ENCODE measurements around the gene AQP6. TPM values are rescaled to one million over a fixed set of nuclear protein-coding genes. Genes with fewer than 3 reads are reported as not detected.
A peak's percentile ranks its signal among the peaks of the same experiment; 100 is the strongest.

AQP6 gene
- total and polyA plus RNA-seq, 3 experiments from 2014 or later, result not detected

- Mint-ChIP-seq H3K4me1 (peaks cover 4 to 12% (median 4%) of the 10 kb centered on the region in 3 donors), H3K27ac (peak overlapping the region in 1 of 8 donors; percentile 14), H3K4me3 (no peak overlapping the region), H3K9me3 (no peaks in the 10 kb centered on the region), H3K36me3 (peaks cover 0 to 27% (median 13%) of the 10 kb centered on the region in 3 donors), H3K27me3 (no peaks in the 10 kb centered on the region)
- Histone ChIP-seq H3K36me3 (ENCODE audit: insufficient read depth, low read length) (no peaks in the 10 kb centered on the region), H3K27ac (ENCODE audit: low read depth, low read length) (no peak overlapping the region), H3K4me3 (ENCODE audit: low read length) (no peak overlapping the region), H3K4me1 (ENCODE audit: insufficient read depth, low read length) (no peaks in the 10 kb centered on the region), H3K27me3 (ENCODE audit: insufficient read depth, low read length, poor library complexity, severe bottlenecking) (no peaks in the 10 kb centered on the region), H3K9me3 (ENCODE audit: low read length) (no peaks in the 10 kb centered on the region)
- DNase-seq, result no peak
- ChIA-PET CTCF (interaction anchor here (0.8 to 2.4 kb wide), 3 partner anchors 33 to 40 kb away, joined by 4 to 10 read pairs (median 4); no protein-coding TSS in a partner anchor), POLR2A (no interaction called here)
Measured at GRCh38 chr12:50006754-50007442, 34.2 kb downstream of the AQP6 start.

GRCh38 chr12:50013361-50014147, 40.8 kb downstream of the AQP6 start:
- no peaks in the 10 kb centered on the region for H3K27me3 Mint-ChIP-seq
- no peaks in the 10 kb centered on the region for H3K27me3 ChIP-seq (ENCODE audit: insufficient read depth, low read length, poor library complexity, severe bottlenecking)
- H3K27ac Mint-ChIP-seq, result peak overlapping the region in 4 of 8 donors; percentile 14 to 86 (median 58)
- peaks cover 9 to 25% (median 11%) of the 10 kb centered on the region in 3 donors for H3K4me1 Mint-ChIP-seq
- ChIA-PET CTCF (interaction anchor here (1.0 to 2.1 kb wide), 3 partner anchors 23 to 47 kb away, joined by 3 to 7 read pairs (median 4); no protein-coding TSS in a partner anchor), POLR2A (interaction anchor here (0.8 to 1.0 kb wide), 2 partner anchors 11 to 98 kb away, joined by 3 to 4 read pairs; partner anchors contain the start of gene COX14)
- no peak overlapping the region for H3K4me3 ChIP-seq (ENCODE audit: low read length)
- H3K4me1 ChIP-seq (ENCODE audit: insufficient read depth, low read length), result no peaks in the 10 kb centered on the region
- no peaks in the 10 kb centered on the region for H3K9me3 ChIP-seq (ENCODE audit: low read length)
- H3K4me3 Mint-ChIP-seq, result no peak overlapping the region
- H3K9me3 Mint-ChIP-seq, result no peaks in the 10 kb centered on the region
- DNase-seq, result no peak
- no peak overlapping the region for H3K27ac ChIP-seq (ENCODE audit: low read depth, low read length)
- H3K36me3 ChIP-seq (ENCODE audit: insufficient read depth, low read length), result no peaks in the 10 kb centered on the region
- peaks cover 0 to 19% (median 7%) of the 10 kb centered on the region in 3 donors for H3K36me3 Mint-ChIP-seq

- Histone ChIP-seq H3K4me1 (ENCODE audit: insufficient read depth, low read length) (no peaks in the 10 kb centered on the region), H3K4me3 (ENCODE audit: low read length) (no peak overlapping the region), H3K9me3 (ENCODE audit: low read length) (no peaks in the 10 kb centered on the region), H3K36me3 (ENCODE audit: insufficient read depth, low read length) (no peaks in the 10 kb centered on the region), H3K27ac (ENCODE audit: low read depth, low read length) (no peak overlapping the region), H3K27me3 (ENCODE audit: insufficient read depth, low read length, poor library complexity, severe bottlenecking) (no peaks in the 10 kb centered on the region)
- Mint-ChIP-seq H3K27me3 (no peaks in the 10 kb centered on the region), H3K4me3 (no peak overlapping the region), H3K36me3 (peaks cover 0 to 19% (median 7%) of the 10 kb centered on the region in 3 donors), H3K4me1 (peaks cover 9 to 31% (median 11%) of the 10 kb centered on the region in 3 donors), H3K27ac (peak overlapping the region in 4 of 8 donors; percentile 15 to 52 (median 26)), H3K9me3 (no peaks in the 10 kb centered on the region)
- ChIA-PET POLR2A (interaction anchor here (1.0 kb wide), 1 partner anchor 98 kb away, joined by 3 read pairs; the partner anchor contains the start of gene COX14), CTCF (interaction anchor here (1.0 to 2.1 kb wide), 2 partner anchors 25 to 48 kb away, joined by 4 to 7 read pairs; no protein-coding TSS in a partner anchor)
- no peak for DNase-seq
Measured at GRCh38 chr12:50014342-50014741, 41.6 kb downstream of the AQP6 start.

GRCh38 chr12:50016501-50017475, 44.0 kb downstream of the AQP6 start:
- Histone ChIP-seq H3K36me3 (ENCODE audit: insufficient read depth, low read length) (no peaks in the 10 kb centered on the region), H3K4me1 (ENCODE audit: insufficient read depth, low read length) (no peaks in the 10 kb centered on the region), H3K27ac (ENCODE audit: low read depth, low read length) (no peak overlapping the region), H3K4me3 (ENCODE audit: low read length) (no peak overlapping the region), H3K9me3 (ENCODE audit: low read length) (no peaks in the 10 kb centered on the region), H3K27me3 (ENCODE audit: insufficient read depth, low read length, poor library complexity, severe bottlenecking) (no peaks in the 10 kb centered on the region)
- no peaks in the 10 kb centered on the region for H3K27me3 Mint-ChIP-seq
- H3K4me3 Mint-ChIP-seq, result no peak overlapping the region
- H3K4me1 Mint-ChIP-seq, result peaks cover 9 to 36% (median 11%) of the 10 kb centered on the region in 3 donors
- ChIA-PET CTCF (interaction anchor here (1.1 to 1.3 kb wide), 2 partner anchors 38 to 49 kb away, joined by 3 to 4 read pairs; no protein-coding TSS in a partner anchor), POLR2A (no interaction called here)
- no peak for DNase-seq
- H3K36me3 Mint-ChIP-seq, result peaks cover 0 to 17% (median 3%) of the 10 kb centered on the region in 3 donors
- H3K27ac Mint-ChIP-seq, result no peak overlapping the region
- H3K9me3 Mint-ChIP-seq, result no peaks in the 10 kb centered on the region

- H3K36me3 ChIP-seq (ENCODE audit: insufficient read depth, low read length), result no peaks in the 10 kb centered on the region
Measured at GRCh38 chr12:50017641-50018040, 44.9 kb downstream of the AQP6 start.

GRCh38 chr12:50018154-50018553, 45.4 kb downstream of the AQP6 start:
- Histone ChIP-seq H3K27me3 (ENCODE audit: insufficient read depth, low read length, poor library complexity, severe bottlenecking) (no peaks in the 10 kb centered on the region), H3K36me3 (ENCODE audit: insufficient read depth, low read length) (no peaks in the 10 kb centered on the region), H3K9me3 (ENCODE audit: low read length) (no peaks in the 10 kb centered on the region), H3K4me1 (ENCODE audit: insufficient read depth, low read length) (no peaks in the 10 kb centered on the region), H3K27ac (ENCODE audit: low read depth, low read length) (no peak overlapping the region), H3K4me3 (ENCODE audit: low read length) (no peak overlapping the region)
- Mint-ChIP-seq H3K4me1 (peaks cover 9 to 44% (median 11%) of the 10 kb centered on the region in 3 donors), H3K4me3 (no peak overlapping the region), H3K27ac (peak overlapping the region in 1 of 8 donors; percentile 72), H3K36me3 (peaks cover 0 to 17% (median 3%) of the 10 kb centered on the region in 3 donors), H3K9me3 (no peaks in the 10 kb centered on the region), H3K27me3 (no peaks in the 10 kb centered on the region)
- CTCF ChIA-PET, result interaction anchor here (0.7 kb wide), 1 partner anchor 38 kb away, joined by 3 read pairs; no protein-coding TSS in a partner anchor
- POLR2A ChIA-PET, result no interaction called here
- no peak for DNase-seq

More at GRCh38 chr12:50017641-50018040, 44.9 kb downstream of the AQP6 start:
- ChIA-PET CTCF (interaction anchor here (0.7 to 1.3 kb wide), 2 partner anchors 39 to 50 kb away, joined by 3 to 4 read pairs; no protein-coding TSS in a partner anchor), POLR2A (no interaction called here)
- Mint-ChIP-seq H3K36me3 (peaks cover 0 to 17% (median 3%) of the 10 kb centered on the region in 3 donors), H3K27ac (no peak overlapping the region), H3K4me3 (no peak overlapping the region), H3K9me3 (no peaks in the 10 kb centered on the region), H3K27me3 (no peaks in the 10 kb centered on the region), H3K4me1 (peaks cover 9 to 40% (median 11%) of the 10 kb centered on the region in 3 donors)
- Histone ChIP-seq H3K27me3 (ENCODE audit: insufficient read depth, low read length, poor library complexity, severe bottlenecking) (no peaks in the 10 kb centered on the region), H3K4me3 (ENCODE audit: low read length) (no peak overlapping the region), H3K27ac (ENCODE audit: low read depth, low read length) (no peak overlapping the region), H3K9me3 (ENCODE audit: low read length) (no peaks in the 10 kb centered on the region), H3K4me1 (ENCODE audit: insufficient read depth, low read length) (no peaks in the 10 kb centered on the region)
- no peak for DNase-seq

- Histone ChIP-seq H3K27ac (ENCODE audit: low read depth, low read length) (no peak overlapping the region), H3K27me3 (ENCODE audit: insufficient read depth, low read length, poor library complexity, severe bottlenecking) (no peaks in the 10 kb centered on the region), H3K9me3 (ENCODE audit: low read length) (no peaks in the 10 kb centered on the region), H3K36me3 (ENCODE audit: insufficient read depth, low read length) (no peaks in the 10 kb centered on the region), H3K4me3 (ENCODE audit: low read length) (no peak overlapping the region), H3K4me1 (ENCODE audit: insufficient read depth, low read length) (no peaks in the 10 kb centered on the region)
- no peaks in the 10 kb centered on the region for H3K9me3 Mint-ChIP-seq
- DNase-seq, result no peak
- H3K27ac Mint-ChIP-seq, result no peak overlapping the region
- POLR2A ChIA-PET, result no interaction called here
- H3K36me3 Mint-ChIP-seq, result peaks cover 0 to 12% (median 1%) of the 10 kb centered on the region in 3 donors
- peaks cover 2 to 44% (median 4%) of the 10 kb centered on the region in 3 donors for H3K4me1 Mint-ChIP-seq
- CTCF ChIA-PET, result no interaction called here
- H3K27me3 Mint-ChIP-seq, result no peaks in the 10 kb centered on the region
- H3K4me3 Mint-ChIP-seq, result no peak overlapping the region
Measured at GRCh38 chr12:50018968-50019367, 46.2 kb downstream of the AQP6 start.

Measured in CD8-positive, alpha-beta memory T cell (primary cell).